Measurements from ENCODE around the gene HNRNPU.

HNRNPU gene

DNA sequence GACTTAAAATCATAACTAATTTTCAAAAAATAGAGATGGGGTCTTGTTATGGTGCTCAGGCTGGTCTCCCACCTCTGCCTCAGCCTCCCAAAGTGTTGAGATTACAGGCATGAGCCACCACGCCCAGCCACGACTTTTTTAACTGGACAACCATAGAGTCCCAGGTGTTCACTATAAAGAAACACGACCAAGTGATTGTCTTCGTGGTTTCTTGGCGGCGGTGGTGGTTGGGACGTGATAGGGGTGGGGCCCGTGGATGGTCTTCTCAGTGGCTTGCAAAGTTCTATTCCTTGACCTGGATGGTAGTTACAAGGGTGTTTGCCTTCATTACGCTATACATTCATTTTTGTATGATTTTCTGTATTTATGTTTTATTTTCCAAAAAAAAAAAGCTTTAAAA, 63.5 kb downstream of the HNRNPU start:
- no peak for DNase-seq
